ENCODE results near the gene TLN1.

- no peak for TF ChIP-seq CTCF (IDR thresholded peaks at IDR 0.05)
- no peak for TF ChIP-seq POLR2A (IDR thresholded peaks at IDR 0.05)
Observed at GRCh38 chr9:35713578-35713977, 18.4 kb downstream of the TLN1 start.

Data from heart left ventricle (tissue), 13 donors.